ENCODE measurements around the gene OIP5.
"Not testable (repeated sequence)": the region's sequence is repeated elsewhere in the genome, so short reads cannot be mapped to it uniquely, and the experiment has no call there.

The OIP5 gene

DNA sequence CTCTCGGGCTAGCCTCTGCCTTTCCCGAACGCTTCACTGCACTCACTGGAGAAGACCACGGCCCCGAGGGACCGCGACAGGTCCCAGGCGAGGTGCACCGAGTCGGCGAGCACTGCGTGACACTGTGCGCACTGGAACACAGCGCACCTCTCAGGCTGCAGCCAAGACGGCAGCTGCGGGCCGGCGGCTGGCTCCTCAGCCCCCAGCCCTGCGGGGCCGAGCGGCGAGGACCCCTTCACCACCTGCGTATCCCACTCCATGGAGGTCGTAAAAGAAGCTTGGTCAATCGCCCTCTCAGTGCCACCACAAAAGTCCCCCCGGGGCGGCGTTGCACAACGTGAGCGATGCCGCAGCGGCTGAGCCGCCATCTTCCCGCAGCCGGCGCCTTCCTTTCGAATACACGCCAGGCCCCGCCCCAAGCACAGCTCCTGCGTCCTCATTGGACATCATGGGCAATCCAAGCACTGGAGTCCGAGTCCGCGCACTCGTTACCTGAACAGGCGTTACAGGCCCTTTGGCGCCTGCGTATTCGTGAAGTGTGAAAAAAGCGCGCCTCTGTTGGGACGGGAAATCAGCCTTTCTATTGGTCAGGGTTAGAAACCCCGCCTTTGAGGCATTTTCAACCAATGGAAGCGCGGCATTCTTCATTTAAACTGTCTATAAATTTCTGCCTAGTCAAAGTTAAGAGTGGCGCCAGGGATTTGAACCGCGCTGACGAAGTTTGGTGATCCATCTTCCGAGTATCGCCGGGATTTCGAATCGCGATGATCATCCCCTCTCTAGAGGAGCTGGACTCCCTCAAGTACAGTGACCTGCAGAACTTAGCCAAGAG is at the start of gene OIP5, which contains the start of gene NUSAP1:
Gene OIP5 (minus strand): TSS at position 398 of the 832 bp plus-strand sequence. CDS start 30 bp downstream, at position 368.
Gene NUSAP1 (plus strand): TSS at position 688 of the 832 bp plus-strand sequence. CDS start 77 bp downstream, at position 765.
- DNase-seq (ENCODE audit: low read depth, low spot score), result peak; percentile 99

- DNase-seq (ENCODE audit: low read depth, low spot score), result no peak
Measured at GRCh38 chr15:41377978-41378377, 45.6 kb upstream of the OIP5 start.

DNA sequence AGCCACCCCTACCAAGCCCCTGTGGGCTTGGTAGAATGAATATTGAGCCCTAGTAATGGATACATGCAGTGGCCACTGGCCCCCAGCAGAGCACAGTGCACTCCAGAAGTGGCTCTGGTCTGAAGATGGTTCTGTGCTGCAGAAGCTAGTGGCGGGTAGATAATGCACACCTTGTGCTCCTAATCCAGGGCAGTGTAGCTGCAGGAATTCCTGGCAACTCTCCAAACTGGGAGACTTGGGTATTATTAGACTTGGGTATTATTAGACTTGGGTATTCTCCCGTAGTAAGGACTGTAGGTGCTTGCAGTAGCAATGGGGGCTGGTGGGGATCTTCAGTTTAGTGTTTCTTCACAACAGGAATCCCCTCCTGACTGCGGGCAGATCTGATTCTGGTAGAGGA is 35.0 kb upstream of the OIP5 start:
- no peak for DNase-seq (ENCODE audit: low read depth, low spot score)

GRCh38 chr15:41354371-41354770 is 22.0 kb upstream of the OIP5 start:
- no peak for DNase-seq (ENCODE audit: low read depth, low spot score)

- DNase-seq (ENCODE audit: low read depth, low spot score), result no peak
Measured at GRCh38 chr15:41350057-41350717, 17.8 kb upstream of the OIP5 start.

GRCh38 chr15:41347236-41347635 is 14.8 kb upstream of the OIP5 start:
- DNase-seq (ENCODE audit: low read depth, low spot score), result no peak

- no peak for DNase-seq (ENCODE audit: low read depth, low spot score)
Measured at GRCh38 chr15:41341519-41341918, 9.1 kb upstream of the OIP5 start.

GRCh38 chr15:41340189-41340695 is 7.9 kb upstream of the OIP5 start:
- no peak for DNase-seq (ENCODE audit: low read depth, low spot score)

DNA sequence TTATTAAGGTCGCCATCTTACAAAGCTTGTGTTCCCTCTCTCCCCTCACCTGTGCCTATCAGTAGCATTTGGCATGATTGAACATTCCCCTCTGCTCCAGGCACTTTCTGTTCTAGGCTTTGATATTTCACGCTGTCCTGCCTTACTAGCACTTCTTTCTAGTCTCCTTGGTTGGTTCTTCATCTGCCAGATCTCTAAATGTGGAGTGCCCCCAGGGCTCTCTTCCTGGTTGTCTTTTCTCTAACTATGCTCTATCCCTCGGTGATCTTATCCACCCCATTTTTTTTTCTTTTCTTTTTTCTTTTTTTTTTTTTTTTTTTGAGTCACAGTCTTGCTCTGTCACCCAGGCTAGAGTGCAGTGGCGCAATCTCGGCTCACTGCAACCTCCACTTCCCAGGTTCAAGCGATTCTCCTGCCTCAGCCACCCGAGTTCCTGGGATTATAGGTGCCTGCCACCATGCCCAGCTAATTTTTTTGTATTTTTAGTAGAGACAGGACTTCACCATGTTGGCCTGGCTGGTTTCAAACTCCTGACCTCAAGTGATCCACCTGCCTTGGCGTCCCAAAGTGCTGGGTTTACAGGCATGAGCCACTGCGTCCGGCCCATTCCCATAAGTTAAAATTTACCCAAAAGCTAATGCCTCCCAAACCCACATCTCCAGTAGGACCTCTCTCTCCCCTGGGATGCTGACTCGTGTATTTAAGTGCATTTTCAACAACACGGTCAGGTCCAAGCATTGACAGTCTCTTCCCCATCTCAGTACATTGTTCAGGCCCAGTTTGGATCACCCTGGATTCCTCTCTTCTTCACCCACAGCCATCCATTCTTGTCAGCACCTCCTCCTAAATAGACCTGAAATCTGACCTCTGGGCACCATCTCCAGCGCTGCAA is 5.5 kb upstream of the OIP5 start:
- DNase-seq (ENCODE audit: low read depth, low spot score), result no peak

DNA sequence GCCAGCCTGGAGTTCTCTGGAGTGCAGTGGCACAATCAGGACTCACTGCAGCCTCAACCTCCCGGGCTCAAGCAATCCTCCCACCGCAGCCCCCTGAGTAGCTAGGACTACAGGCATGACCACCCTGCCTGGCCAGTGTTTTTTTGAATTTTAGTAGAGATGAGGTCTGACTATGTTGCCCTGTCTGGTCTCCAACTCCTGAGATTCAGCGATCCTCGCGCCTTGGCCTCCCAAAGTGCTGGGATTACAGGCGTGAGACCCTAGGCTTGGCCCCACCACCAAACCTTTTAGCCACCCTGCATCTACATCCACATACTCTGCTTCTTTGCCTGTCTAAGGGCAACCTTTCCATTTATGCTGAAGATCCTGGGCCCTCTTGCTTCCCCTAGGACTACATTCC is 4.7 kb upstream of the OIP5 start:
- DNase-seq (ENCODE audit: low read depth, low spot score), result no peak

DNA sequence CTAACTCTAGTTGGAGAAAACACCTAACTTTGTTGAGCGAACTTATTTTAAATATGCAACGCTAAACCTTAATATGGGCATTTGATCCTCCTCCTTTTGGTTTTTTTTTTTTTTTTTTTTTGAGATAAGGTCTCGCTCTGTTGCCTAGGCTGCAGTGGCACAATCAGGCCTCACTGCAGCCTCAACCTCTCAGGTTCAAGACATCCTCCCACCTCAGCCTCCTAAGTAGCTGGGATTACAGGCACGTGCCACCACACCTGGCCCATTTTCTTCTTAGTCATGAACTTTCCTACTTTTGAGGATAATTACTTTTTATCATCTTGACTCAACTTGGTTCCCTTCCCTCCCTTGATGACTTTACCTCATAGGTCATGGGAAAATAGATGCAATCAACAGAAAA is 4.2 kb upstream of the OIP5 start:
- DNase-seq (ENCODE audit: low read depth, low spot score), result no peak

GRCh38 chr15:41334293-41335120 is 2.1 kb upstream of the OIP5 start:
- no peak for DNase-seq (ENCODE audit: low read depth, low spot score)

DNA sequence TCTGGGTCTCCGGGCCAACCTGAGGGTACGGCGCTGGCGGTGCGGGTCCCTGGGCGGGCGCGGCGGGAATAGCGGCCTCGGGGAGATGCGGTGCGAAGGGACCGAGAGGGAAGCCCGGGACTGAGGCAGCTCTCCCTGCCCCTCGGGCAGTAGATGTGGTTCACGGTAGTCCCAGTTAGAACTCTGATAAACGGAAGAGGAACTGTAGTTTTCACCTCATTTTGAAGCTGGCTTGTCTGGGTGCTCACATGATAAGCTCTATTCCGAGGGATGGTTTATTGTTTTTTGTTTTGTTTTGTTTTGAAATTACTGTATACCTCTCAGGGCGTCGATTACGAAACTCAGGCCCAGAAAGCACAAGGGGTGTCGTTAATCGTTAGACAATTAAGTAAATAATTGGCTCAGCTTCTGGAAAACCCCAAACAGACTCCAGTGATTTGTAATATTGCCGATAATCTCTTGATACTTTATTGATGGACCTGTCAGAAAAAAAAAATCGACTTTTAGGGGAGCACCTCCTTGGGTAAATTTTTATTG is 703 bp upstream of the OIP5 start:
- DNase-seq (ENCODE audit: low read depth, low spot score), result no peak

- DNase-seq (ENCODE audit: low read depth, low spot score), result no peak
Measured at GRCh38 chr15:41331833-41332193, 578 bp downstream of the OIP5 start.

GRCh38 chr15:41331281-41331680 is 1.1 kb downstream of the OIP5 start:
- DNase-seq (ENCODE audit: low read depth, low spot score), result no peak

DNA sequence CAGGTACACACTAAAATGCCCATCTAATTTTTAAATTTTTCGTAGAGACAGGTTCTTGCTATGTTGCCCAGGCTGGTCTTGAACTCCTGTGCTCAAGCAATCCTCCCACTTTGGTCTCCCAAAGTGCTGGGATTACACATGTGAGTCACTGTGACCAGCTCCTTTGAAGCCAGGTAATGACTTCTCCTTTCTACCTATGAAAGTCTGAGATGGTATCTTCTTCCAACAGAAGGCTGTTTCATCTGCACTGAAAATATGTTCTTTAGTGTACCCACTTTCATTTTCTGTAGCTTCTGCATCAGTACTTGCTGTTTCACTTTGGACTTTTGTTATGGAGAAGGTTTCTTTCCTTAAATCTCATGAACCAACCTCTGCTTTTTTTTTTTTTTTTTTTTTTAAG is 8.8 kb downstream of the OIP5 start:
- DNase-seq (ENCODE audit: low read depth, low spot score), result no peak

DNA sequence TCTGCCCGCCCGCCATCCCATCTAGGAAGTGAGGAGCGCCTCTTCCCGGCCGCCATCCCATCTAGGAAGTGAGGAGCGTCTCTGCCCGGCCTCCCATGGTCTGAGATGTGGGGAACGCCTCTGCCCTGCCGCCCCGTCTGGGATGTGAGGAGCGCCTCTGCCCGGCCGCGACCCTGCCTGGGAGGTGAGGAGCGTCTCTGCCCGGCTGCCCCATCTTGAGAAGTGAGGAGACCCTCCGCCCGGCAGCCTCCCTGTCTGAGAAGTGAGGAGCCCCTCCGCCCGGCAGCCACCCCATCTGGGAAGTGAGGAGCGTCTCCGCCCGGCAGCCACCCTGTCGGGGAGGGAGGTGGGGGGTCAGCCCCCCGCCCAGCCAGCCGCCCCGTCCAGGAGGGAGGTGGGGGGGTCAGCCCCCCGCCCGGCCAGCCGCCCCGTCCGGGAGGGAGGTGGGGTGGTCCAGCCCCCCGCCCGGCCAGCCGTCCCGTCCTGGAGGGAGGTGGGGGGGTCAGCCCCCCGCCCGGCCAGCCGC is 11.5 kb downstream of the OIP5 start:
- not testable (repeated sequence) for DNase-seq (ENCODE audit: low read depth, low spot score)

GRCh38 chr15:41309226-41309905 is 23.0 kb downstream of the OIP5 start:
- no peak for DNase-seq (ENCODE audit: low read depth, low spot score)

GRCh38 chr15:41307679-41308078 is 24.7 kb downstream of the OIP5 start:
- no peak for DNase-seq (ENCODE audit: low read depth, low spot score)
